ENCODE measurements around the gene CDH1. TPM values are rescaled to one million over a fixed set of nuclear protein-coding genes. Genes with fewer than 3 reads are reported as not detected.

CDH1 gene
- total RNA-seq, 4 donors from 2014 or later = 156 to 243 (median 188) TPM

- 22 to 27% methylated on average over 8 of the region's 8 CpGs for WGBS, 2 donors
- intact Hi-C loops (cut with DNase I; ENCODE audit: low total_unique reads) = no loop called here
- TF ChIP-seq CTCF (IDR thresholded peaks at IDR 0.05) (no peak), POLR2A (IDR thresholded peaks at IDR 0.05) (no peak)
- no peak overlapping the region for H3K4me3 ChIP-seq (ENCODE audit: low read depth, poor library complexity, severe bottlenecking)
- DNase-seq (ENCODE audit: low spot score in 2 of 2) = peak in 1 of 2 donors; percentile 62
Measured at GRCh38 chr16:68732042-68732680, 4.9 kb upstream of the CDH1 start.

GRCh38 chr16:68732741-68733399, 4.2 kb upstream of the CDH1 start:
- intact Hi-C loops (cut with DNase I; ENCODE audit: low total_unique reads) = no loop called here
- no peak for DNase-seq (ENCODE audit: low spot score in 2 of 2)
- 30 to 56% methylated on average over 3 to 4 of the region's 4 CpGs for WGBS, 2 donors
- TF ChIP-seq POLR2A (IDR thresholded peaks at IDR 0.05) = no peak
- TF ChIP-seq CTCF (IDR thresholded peaks at IDR 0.05) = no peak
- H3K4me3 ChIP-seq (ENCODE audit: low read depth, poor library complexity, severe bottlenecking) = no peak overlapping the region

GRCh38 chr16:68733570-68733969, 3.5 kb upstream of the CDH1 start:
- TF ChIP-seq CTCF (IDR thresholded peaks at IDR 0.05) = no peak
- TF ChIP-seq POLR2A (IDR thresholded peaks at IDR 0.05) = no peak
- no peak overlapping the region for H3K4me3 ChIP-seq (ENCODE audit: low read depth, poor library complexity, severe bottlenecking)
- WGBS, 2 donors = 85 to 96% methylated on average over 9 of the region's 9 CpGs

GRCh38 chr16:68734782-68735181, 2.3 kb upstream of the CDH1 start:
- H3K4me3 ChIP-seq (ENCODE audit: low read depth, poor library complexity, severe bottlenecking) = no peak overlapping the region
- intact Hi-C loops (cut with DNase I; ENCODE audit: low total_unique reads) = no loop called here
- TF ChIP-seq POLR2A (IDR thresholded peaks at IDR 0.05) = no peak
- TF ChIP-seq CTCF (IDR thresholded peaks at IDR 0.05) = no peak
- no peak for DNase-seq (ENCODE audit: low spot score in 2 of 2)
- 98 to 100% methylated on average over 2 of the region's 2 CpGs for WGBS, 2 donors

More at GRCh38 chr16:68733570-68733969, 3.5 kb upstream of the CDH1 start:
- DNase-seq (ENCODE audit: low spot score in 2 of 2) = no peak
- intact Hi-C loops (cut with DNase I; ENCODE audit: low total_unique reads) = no loop called here

GRCh38 chr16:68736561-68736960, 531 bp upstream of the CDH1 start:
- WGBS, 2 donors = 81 to 85% methylated on average over 12 of the region's 12 CpGs
- DNase-seq (ENCODE audit: low spot score in 2 of 2) = no peak
- no peak overlapping the region for H3K4me3 ChIP-seq (ENCODE audit: low read depth, poor library complexity, severe bottlenecking)
- intact Hi-C loops (cut with DNase I; ENCODE audit: low total_unique reads) = no loop called here
- TF ChIP-seq CTCF (IDR thresholded peaks at IDR 0.05) (no peak), POLR2A (IDR thresholded peaks at IDR 0.05) (no peak)
